ENCODE data around the gene ZNF709.
"Not testable (repeated sequence)": the region's sequence is repeated elsewhere in the genome, so short reads cannot be mapped to it uniquely, and the experiment has no call there.

ZNF709 gene

DNA sequence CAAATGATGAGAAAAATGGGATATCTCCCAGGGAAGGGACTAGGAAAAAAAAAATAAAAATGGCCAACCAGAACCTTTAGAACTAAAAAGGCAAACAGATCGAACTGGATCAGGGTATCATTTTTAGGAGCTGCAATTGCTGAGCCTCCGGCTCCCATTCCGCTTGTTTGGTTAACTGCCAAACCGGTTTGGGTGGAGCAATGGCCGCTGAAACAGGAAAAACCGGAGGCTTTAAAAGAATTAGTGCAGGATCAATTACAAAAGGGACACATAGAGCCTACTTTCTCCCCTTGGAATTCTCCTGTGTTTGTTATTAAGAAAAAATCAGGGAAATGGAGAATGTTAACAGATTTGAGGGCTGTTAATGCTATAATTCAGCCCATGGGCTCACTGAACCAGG, 31.1 kb downstream of the ZNF709 start:
- DNase-seq (ENCODE audit: low read depth) = no peak

DNA sequence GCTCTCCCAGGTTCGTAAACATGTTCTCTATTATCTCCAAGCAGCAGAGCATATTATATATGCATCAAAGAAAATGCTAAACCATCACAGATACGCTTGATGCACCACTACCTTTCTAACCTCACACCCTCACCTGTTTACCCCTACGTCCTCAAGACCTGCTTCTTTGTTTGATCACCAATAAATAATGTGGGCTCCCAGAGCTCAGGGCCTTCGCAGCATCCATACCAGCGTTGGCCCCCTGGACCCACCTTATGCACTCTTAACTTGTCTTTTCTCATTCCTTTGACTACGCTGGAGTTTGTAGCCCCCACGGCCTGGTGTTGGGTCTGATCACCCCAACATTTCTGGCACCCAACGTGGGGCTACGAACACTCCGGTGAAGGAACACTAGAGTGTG, 33.8 kb downstream of the ZNF709 start:
- no peak for DNase-seq (ENCODE audit: low read depth)

DNA sequence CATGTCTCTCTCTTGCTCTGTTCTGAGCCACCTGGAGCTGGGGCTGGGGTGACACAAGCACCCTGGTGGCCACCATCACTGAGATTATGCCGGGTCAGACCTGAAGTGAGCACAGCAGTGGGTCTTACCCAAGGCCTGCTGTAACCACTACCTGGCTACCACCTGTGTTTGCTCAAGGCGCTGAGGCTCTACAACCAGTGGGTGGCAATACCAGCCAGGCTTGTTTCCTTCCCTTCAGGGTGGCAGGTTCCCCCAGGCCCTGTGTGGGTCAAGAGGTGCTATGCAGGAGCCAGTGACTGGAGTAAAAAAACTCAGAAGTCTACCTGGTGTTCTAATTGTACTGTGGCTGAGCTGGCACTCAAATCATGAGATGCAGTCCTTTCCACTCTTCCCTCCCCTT, 35.8 kb downstream of the ZNF709 start:
- DNase-seq (ENCODE audit: low read depth) = no peak

DNA sequence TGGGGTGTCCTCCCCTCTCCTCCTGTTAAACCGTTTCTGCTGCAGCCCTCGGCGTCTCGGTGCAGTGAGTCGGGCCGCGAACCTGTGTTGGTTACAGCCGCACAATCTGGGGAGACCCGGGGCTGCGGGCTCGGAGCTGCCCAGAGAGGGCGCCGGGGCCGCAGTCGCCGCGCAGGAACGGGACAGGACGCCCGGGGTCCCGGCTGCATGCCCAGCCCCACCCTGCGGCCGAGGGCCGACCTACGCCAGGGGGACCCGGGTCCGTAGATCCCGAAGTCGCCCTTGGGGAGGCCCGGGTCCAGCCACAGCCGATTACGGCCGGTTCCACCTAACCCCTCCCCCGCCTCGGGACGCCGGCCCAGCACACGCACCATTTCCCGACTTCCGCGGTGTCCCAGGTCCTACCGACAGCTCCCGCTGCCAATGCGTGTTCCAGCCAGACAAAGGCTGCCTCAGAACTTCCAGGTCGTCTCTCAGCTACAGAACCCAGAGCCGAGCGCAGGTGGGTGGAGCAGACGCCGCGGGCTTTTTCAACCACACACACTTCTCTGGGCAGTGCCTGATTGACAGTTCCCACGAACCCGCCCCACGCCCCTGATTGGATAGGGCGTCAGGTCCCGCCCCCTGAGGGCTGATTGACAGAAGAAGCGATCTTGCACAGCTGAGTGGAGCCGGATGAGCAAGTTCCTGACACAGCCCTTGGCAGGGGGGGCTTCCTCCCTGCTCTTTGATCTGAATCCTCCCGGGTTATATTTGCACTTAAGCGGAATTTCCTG, 43.9 kb downstream of the ZNF709 start, which contains the start of gene ZNF443:
TSS of gene ZNF443 (minus strand) at position 481 of the 776 bp plus-strand sequence. CDS start at position 374, 107 bp downstream.
- peak; percentile 93 for DNase-seq (ENCODE audit: low read depth)

DNA sequence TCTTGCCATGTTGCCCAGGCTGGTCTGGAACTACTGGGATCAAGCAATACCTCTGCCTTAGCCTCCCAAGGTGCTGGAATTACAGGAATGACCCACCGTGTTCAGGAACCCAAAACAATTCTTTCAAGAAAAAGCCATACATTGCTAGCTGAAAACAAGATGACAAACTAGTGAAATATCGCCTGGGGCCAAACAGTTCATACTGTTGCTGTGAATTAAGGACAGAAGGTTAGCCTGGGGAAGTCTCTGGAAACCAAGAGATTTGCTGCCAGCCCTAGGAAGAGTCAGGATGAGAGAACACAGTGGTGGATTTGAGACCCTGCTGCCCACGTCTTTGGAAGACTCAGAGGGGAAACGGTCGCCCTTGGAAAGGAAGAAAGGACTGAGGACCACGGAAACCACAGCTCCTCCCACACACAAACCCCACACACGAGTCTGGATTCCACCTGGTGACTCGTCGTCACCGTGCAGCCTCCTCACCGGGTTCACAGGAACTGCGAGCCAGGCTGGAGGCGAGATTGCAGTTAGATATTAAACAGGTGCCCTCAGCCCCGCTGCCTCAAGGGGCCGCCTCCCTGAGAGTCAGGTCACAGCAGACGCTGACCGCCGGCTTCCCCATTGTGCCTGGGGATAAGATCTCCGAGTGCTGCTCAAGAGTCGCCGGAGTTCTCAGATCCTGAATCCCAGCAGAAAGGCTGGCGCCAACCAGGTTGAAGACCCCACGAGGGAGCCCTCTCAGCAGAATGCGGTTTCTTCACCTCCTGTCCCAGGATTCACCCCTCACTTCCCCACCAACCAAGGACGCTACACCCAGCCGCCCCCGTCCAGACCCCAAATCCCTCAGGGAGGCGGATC, 44.7 kb downstream of the ZNF709 start:
- DNase-seq (ENCODE audit: low read depth) = not testable (repeated sequence)

DNA sequence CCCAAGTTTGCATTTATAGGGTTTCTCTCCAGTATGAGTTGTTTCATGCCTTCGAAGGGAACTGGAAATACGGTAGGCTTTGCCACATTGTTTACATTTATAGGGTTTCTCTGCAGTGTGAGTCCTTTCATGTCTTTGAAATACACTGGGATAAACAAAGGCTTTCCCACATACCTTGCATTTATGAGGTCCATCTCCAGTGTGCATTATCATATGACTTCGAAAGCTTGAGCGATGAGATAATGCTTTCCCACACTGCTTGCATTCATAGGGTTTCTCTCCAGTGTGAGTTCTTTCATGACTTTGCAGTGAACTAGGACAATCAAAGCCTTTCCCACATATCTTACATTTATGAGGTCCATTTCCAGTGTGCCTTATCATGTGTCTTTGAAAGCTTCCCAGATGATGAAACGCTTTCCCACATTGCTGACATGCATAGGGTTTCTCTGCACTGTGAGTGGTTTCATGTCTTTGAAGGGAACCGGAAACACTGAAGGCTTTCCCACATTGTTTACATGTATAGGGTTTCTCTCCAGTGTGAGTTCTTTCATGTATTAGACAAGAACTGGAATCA, 53.8 kb downstream of the ZNF709 start:
- DNase-seq (ENCODE audit: low read depth) = not testable (repeated sequence)

DNA sequence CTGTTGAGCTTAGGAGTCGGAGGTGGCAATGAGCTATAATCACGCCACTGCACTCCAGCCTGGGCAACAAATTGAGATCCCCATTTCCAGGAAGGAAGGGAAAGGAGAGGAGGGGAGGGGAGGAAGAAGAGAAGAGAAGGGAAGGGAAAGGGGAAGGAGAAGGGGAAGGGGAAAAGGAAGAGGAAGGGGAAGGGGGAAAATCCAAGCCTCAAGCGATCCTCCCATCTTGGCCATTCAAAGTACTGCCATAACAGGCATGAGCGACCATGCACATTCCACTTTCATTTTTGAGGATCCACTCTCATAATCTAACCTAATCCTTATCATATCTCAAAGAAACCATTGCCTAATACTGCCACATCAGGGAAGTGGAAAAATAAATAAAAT, 58.7 kb downstream of the ZNF709 start:
- no peak for DNase-seq (ENCODE audit: low read depth)

DNA sequence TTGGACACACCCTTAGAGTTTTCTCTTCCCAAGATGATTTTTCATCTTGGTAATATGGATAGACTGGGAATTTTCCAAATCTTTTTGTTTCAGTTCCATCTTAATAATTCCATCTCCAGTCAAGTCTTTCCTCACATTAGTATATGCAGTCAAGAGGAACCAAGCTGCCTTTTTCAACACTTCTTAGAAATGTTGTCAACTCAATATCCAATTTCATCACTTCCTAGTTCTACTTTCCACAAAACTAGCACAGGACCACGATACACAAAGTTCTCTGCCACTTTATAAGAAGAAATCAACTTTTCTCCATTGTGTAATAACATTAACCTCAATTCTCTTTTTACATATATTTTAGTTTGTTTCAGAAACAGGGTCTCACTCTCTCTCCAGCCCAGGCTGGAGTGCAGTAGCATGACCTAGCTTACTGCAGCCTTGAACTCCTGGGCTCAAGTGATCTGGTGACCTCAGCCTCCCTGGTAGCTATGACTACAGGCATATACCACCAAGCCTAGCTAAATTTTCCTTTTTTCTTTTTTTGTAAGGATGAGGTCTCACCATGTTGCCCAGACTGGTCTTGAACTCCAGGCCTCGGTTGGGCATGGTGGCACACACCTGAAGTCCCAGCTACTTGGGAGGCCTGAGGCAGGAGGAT, 59.3 kb downstream of the ZNF709 start:
- DNase-seq (ENCODE audit: low read depth) = no peak

DNA sequence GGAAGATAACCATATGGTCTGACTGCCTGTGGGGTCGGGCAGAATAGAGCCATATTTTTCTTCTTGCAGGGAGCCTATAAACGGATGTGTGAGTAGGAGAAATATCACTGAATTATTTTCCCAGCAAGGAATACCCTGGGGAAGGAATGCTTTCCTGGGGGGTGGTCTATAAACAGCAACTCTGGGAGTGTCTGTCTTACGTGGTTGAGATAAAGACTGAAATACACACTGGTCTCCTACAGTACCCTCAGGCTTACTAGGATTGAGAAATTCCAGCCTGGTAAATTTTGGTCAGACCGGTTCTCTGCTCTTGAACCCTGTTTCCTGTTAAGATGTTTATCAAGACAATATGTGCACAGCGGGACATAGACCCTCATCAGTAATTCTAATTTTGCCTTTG, 67.3 kb downstream of the ZNF709 start:
- DNase-seq (ENCODE audit: low read depth) = not testable (repeated sequence)

DNA sequence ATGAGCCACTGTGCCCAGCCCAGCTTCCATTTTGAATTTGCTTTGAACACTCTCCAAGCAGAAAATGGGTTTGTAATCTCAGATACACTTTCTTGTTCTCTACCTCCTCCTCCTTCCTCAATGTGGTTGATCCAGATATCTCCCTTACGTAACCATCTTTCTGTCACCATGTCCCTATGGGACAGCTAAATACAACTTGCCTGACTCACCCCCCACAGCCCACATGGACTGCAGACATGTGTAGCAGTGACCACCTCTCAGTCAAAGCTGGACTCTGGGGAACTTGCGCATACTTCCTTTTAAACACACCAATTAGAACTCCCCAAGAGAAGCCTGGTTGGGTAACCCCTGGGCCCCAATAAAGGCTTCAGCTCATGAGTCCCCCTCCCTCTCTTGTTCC, 72.7 kb downstream of the ZNF709 start:
- DNase-seq (ENCODE audit: low read depth) = no peak
